HG03432 (cell line): ENCODE data around the gene SUSD3.
"Not testable (repeated sequence)": the region's sequence is repeated elsewhere in the genome, so short reads cannot be mapped to it uniquely, and the experiment has no call there.

Experiments
- ATAC-seq: cut with Tn5 transposase; IDR thresholded peaks from one replicate; pipeline ENCODE4 v1.9.1; 2021; ENCODE audit warnings: mild to moderate bottlenecking, moderate library complexity; ENCODE audit not compliant: unreplicated experiment

SUSD3 gene

DNA sequence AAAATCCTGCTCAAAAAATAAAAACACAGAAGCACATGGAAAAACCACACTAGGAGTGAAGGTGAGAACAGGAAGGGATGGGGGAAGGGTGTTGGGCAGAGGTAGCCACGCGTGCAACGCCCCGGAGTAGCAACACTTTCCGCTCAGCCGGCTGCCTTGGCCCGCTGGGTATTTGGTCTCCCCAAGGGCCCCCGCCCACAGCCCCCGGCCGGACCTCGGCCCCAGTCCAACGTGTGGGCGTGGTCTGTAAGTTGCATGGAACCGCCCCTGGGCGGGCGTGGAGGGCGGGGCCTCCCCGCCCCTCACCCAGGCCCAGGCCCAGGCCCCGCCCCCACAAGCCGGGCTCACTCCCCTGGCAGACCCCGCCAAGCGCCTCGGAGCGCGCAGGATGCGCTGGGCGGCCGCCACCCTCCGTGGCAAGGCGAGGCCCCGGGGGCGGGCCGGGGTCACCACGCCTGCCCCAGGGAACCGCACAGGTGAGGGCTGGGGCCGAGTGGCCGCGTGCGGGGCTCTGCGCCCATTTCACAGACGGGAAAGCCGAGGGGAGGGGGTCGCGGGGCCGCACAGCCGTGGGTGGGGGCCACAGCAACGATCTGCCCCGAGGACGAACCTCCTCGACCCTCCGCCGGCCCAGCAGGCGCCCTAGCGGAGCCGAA is at the start of gene SUSD3:
Gene SUSD3 (plus strand): TSS at position 347 of the 656 bp plus-strand sequence. CDS start 42 bp downstream, at position 389.
- ATAC-seq: peak; percentile 61

DNA sequence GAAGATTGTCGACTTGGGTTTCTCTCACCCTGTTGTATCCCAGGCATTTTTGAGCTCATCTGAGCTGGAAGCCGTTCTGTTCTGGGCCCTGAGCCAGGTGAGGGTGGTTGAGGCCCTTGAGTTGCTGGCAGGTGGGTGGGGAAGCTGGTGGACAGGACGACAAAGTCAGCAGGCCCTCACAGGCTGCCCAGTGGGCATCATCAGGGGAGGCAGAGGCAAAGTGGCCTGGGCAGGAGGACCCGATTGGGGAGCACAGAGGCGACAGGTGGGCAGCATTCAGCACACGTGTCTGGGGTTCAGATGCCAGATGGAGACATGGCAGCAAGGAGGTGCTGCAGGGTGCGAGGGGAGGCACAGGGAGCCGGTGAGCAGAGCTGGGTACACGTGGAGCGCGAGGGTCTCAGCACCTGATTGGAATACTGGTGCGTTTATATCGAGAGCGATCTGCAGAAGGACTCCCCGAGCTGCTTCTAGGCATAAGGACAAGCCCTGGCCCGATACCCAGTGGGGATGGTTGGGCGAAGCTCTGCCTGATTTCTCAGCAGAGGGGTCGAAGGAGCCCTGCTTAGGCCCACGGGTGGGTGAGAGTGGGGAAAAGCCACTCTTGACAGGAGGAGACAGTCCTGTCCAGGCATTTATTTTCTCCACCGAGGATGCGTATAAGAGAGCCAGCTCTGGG is 49.0 kb upstream of the SUSD3 start:
- ATAC-seq: no peak

DNA sequence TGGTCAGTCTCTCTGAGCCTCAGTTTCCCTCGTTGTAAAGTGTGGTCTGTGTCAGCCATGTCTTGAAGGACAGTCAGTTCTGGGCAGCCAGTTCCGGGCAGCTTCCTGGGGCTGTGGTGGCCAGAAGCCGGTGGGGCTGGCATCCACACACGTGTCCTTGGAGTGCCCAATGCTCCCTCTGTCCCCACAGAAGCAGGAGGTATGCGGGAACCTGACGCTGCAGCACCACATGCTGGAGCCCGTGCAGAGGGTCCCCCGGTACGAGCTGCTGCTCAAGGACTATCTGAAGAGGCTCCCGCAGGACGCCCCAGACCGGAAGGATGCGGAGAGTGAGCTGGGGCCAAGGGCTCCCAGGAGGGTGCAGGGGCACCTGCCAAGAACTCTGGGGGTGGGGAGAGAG is 48.4 kb upstream of the SUSD3 start:
- no peak for ATAC-seq

DNA sequence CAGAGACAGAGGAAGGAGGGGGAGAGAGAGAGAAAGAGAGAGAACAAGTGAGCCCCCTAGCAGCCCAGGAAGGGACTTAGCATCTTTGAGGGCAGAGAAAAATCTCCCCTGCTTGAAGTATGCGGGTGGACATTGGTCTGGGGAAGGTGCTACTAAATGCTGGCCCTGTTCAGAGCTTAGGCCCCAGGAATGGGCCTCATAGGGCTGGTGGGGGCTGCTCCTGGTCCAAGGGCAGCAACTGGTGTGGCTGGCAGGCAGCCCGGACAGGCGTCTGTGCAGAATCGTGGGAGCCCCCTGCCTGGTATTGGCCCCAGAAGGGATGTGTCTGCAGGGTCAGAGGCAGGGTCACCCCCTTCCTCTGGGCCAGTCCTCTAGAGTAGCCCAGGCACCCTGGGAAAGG is 47.8 kb upstream of the SUSD3 start:
- no peak for ATAC-seq

DNA sequence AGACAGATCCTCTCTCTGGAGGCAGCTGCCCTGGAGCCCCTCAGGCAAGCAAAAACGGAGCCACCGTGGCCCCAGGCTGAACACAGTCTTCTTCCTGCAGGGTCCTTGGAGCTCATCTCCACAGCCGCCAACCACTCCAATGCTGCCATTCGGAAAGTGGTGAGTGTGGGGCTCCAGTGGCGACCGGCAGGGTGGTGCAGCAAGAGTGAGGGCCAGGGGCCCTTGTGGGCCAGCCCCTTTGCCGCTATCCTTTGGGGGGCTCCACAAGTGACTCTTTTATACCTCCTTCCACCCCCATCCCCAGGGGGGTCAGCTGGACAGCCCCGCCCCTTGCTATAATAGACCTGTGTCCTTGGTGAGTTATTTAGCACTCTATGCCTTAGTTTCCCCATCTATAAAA is 47.4 kb upstream of the SUSD3 start:
- no peak for ATAC-seq

DNA sequence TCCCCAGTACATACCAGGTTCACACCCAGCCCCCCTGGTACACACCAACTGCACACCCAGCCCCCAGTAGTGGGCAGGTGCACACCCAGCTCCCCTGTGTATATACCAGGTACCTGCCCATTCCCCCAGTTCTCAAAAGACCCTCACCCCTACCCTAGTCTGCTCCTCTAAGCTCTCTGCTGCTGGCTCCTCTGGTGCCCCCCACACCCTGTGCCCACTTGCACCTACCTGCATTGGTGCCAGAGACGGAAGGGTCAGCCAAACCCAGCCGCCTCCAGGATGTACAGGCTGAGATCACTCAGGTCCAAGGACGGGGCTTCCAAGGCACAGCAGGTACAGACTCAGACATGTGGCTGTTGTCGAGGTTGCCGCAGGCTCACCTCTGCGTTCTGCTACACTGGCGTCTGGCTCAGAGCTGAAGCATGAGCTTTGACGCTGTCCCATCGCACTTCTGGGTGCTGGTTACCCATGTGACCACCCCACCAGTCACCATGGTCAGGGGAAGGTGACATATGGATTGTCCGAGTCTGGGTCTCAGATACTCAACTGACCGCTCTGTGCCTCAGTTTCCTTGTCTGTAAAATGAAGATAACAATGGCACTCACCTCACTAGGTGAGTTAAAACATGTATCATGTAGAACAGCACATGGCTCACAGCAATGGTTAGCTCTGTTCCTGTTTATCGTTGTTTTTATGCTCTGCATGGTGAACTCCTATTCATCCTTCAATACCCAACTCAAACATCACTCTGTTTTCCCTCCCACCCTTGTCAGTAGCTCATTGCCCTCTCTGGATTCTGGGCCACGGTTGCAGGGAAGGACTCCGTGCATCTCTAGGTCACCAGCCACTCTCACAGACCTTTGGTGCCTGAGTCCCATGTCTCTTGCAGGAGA is 45.3 kb upstream of the SUSD3 start:
- ATAC-seq: no peak

DNA sequence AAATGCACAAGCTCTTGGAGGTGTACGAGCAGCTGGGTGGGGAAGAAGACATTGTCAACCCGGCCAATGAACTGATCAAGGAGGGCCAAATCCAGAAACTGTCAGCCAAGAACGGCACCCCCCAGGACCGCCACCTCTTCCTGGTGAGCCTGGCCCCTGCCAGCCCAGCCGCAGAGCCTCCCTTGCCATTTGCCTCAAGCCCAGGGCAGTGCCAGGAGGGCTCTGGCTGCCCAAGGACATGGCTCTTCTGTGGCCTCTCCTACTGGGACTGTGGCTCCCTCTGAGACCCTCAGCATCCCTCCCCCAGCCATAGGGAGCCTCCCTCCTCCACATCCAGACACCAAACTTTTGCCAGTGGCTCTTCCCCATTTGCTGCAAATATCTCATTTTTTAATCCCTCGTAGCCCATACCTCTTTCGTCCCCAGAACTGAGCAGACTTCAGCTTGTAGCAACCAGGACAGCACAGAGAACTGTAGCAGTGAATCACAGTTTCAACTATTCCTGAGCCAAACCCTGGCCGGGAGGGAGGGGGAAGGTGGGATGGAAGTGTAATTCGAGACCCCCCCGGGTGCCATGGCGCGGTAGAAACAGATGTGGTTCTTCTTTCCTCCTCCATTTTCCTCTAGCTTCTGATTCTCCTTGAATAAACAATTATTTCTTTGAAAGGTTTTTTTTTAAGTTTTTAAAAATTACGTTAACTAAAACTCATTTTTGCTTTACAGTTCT is 44.5 kb upstream of the SUSD3 start:
- ATAC-seq: no peak

DNA sequence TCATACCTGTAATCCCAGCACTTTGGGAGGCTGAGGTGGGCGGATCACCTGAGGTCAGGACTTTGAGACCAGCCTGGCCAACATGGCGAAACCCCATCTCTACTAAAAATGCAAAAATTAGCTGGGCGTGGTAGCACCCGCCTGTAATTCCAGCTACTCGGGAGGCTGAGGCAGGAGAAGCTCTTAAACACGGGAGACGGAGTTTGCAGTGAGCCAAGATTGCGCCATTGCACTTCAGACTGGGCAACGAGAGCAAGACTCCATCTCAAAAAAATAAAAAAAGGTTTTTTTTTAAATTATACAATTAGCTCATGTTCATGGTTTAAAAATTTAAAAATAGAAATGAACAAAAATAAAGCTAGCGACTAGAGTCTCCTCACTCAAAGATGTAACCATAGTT is 43.3 kb upstream of the SUSD3 start:
- not testable (repeated sequence) for ATAC-seq

DNA sequence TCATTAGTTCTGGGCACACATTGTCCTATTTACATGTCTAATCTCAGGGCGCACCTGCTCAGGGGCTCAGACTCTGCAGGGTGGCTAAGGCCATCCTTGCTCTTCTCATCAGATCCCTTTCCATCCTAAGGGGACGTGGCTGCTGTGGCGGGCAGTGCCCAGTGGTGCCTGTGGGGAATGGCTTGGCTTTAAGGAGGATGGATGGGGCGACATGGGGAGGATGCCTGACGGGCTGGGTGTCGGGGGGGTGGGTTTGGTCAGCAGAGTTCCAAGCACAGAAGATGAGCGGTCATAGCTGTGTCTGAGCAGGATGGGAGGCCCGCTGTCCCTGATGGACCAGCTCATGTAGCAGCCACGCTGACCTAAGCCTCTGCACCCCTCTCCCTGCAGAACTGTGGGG is 40.9 kb upstream of the SUSD3 start:
- ATAC-seq: no peak

DNA sequence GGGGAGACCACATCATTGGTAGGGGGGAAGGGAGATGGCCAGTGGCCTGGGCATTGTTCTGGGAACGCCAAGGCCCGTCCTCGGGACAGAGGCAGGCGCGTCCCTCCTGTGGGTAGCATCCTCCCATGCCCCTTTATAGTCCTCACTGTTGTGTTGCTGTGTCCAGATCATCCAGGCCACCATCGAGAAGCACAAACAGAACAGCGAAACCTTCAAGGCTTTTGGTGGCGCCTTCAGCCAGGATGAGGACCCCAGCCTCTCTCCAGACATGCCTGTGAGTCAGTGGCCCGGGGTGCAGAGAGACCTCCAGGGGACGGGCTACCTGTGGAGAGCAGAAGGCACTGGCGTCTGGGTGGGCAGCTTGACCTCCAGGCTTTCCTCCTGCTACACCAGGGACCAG is 38.4 kb upstream of the SUSD3 start:
- no peak for ATAC-seq

DNA sequence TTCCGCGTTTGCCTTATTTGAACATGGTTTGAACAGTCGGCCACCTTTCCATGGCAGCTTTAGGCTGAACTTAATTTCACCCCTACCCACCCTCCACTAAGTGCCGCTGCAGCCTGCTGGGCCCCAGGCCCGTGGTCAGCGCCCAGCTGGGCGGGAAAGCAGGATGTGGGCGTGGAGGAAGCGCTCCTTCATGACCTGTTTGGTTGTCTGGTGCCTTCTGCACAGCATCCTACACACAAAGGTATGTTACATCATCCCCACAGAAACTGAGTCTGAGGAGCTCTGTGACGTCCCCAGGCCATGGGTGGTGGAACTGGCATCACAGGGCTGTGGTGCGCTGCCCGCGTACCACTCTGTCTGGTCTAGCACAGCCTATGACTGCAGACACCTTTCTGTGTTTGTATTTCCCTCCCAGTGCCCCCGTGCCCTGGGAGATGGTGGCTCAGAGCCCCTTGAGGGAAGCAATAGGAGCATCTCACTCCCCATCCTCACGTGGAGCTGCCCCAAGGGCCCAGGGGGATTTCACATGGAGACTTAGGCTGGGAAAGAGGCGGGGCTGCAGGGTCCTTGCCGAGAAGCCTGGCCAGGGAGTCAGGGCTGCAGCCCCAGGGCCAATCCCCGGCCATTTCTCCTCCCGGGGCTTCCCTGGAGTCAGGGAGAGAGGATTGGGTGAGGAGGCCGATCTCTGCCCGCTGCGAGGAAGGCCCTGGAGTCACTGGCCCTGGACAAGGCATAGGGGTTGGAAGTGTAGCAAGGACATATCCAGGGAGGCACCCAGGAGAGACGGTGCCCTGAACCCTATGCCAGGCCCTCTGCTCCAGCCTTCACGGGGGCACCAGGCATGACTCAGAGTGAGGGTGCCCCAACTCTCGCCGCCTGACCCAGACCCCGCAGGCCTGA is 37.5 kb upstream of the SUSD3 start:
- no peak for ATAC-seq

DNA sequence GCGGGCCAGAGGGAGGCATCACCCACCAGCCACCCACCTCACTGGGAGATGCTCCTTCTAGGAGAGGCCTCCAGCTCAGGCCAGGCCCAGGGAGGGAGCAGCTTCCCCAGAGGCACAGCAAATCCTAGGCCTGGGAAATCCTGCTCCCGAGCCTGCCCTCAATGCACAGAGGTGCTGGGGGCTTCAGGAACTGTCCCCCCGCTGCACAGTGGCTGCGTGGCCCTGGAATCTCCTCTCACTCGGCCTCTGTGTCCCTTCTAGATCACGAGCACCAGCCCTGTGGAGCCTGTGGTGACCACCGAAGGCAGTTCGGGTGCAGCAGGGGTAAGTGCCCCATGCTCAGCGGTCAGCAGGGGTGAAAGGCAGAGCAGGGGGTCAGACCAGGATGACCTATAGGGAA is 36.4 kb upstream of the SUSD3 start:
- no peak for ATAC-seq

DNA sequence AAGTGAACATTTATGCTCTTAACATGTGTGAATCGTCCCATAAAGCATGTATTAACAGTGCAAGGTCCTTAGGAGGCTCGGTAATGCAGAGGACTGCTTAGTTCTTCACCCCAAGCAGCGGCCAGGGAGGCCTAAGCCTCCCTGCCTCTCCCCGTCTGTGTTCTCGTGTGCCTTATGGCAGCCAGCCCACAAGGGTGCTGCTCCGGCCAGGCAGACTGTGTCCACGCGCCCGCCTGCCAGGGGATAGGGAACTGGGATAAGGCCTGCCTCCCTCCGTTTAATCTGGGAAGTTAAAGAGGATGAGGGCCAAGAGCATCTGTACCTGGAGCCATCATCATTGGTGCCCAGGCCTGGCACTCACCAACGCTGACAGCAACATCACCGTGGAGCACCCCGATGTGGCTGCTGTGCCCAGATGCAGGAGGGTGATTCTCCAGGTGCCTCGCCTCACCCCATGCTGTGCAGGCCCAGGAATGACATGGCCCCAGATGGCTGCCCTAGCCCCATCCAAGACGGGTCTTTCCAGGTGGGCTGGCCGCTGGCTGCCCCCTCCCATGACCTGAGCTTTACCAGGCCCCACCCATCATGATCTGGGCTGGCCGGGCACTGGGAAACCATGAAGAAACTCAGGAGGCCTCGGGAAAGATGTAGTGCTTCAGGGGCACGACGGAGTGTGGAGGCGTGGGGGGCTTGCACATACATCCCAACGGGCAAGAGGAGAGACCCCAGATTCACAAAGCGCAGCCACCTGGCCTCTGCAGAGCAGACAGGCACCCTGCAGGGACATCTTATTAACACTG is 35.6 kb upstream of the SUSD3 start:
- no peak for ATAC-seq

DNA sequence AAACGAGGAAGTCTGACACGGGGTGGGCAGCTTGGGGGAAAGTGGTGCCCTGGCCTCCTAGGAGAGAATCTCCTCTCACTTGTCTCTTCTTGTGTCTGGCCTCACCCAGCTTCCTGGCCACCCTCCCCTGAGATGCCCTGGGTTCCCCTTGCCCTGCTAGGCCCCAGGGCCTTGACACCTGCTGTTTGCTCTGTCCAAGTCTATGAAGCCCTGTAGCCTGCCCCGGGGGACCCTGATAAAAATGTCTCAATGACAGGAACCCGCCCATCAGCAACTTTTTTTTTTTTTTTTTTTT is 35.0 kb upstream of the SUSD3 start:
- ATAC-seq: no peak

DNA sequence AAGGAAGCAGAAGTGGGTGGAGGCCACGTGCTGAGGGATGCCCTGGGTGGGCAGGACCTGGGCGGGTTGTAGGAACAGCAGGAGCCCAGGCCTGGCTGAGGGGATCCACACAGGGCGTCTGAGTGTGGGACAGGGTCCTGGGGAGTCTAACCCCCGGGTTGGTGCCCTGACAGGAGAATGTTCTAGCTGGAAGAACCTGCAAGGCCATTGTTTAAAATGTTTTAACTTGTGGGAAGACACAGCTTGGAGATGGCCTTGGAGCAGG is 33.9 kb upstream of the SUSD3 start:
- no peak for ATAC-seq

DNA sequence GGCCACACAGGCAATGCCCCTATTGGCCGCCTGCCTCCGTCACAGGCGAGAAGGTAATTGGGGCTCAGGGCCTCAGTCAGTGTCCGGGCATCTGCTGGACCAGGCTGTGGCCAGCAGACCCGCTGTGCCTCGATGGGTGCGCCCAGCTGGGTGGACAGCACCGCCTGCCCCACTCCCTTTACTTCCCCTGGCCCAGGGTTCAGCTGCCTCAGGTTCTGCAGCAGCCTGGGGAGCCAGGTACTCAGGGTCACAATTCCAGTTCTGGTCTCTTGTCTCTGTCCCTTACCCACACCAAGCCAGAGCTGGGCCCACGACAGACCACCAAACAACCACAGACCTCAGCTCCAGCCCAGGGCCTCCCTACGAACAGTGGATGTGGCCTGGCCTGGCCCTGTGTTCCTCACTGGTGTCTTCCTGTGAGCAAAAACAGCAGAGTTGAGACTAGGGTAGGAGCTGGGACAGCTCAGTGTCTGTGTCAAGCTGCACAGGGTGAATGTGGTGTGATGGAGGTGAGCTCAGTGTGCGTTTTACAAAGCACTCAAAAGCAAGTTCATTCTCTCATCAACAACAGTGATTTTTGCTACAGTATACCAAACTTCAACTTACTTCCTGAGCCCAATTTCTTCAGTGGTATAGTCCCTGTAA is 33.4 kb upstream of the SUSD3 start:
- no peak for ATAC-seq

DNA sequence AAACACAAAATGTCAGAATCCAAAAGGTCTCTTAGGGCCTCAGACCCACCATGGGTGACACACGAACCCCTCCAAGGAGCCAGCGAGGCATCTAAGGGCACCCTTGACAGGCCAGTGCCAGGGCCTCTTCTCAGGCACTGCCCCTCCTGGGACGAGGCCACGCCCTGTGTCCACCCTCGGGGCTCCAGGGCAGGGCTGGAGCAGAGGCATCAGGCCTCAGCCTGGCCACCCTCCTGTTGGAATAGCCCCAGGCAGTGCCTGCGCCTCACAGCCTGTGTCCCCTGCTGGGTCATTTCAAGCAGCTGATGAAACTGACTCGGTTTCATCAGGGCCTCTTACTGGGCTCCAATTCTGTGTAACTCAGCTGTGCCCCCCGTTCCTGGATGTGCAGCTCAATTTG is 32.8 kb upstream of the SUSD3 start:
- no peak for ATAC-seq

DNA sequence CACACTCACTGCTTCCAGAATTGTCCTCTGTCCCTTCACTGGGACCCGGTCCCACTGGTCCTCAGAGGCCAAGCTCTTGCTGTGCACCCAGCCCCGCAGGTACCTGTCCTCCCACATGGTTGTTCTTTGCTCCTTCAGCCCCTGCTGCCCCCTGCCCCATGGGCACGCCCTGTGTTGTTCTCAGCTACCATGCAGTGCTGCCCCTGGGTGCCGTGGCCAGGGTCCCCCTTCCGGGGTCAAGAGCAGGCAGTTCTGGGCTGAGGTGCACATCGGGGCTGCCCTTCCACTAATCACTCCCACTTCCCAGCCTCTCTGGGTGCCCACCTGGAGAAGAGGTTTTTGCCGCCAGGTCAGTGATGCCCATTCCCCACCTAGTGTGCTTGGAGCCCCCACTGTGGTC is 31.9 kb upstream of the SUSD3 start:
- ATAC-seq: no peak

DNA sequence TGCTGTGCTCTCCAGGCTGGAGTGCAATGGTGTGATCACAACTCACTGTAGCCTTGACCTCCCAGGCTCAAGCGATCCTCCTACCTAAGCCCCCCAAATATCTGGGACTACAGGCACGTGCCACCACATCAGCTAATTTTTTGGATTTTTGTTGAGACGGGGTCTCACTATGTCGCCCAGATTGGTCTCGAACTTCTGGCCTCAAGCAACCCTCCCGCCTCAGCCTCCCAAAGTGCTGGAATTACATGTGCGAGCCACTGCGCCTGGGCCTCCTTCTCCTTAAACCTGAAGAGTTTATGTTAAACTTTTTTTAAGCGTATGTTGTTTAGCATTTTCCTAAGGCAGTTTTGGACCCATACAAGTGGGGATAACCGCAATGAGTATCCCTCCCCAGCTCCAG is 30.8 kb upstream of the SUSD3 start:
- no peak for ATAC-seq
